GM13977 (cell line): ENCODE measurements around the gene MAML3.
A peak's percentile ranks its signal among the peaks of the same experiment; 100 is the strongest.

Experiments used
- DNase-seq: peaks from one replicate; pipeline ENCODE4 v3.0.0; 2012; ENCODE audit warnings: low spot score
- CTCF ChIP-seq: IDR thresholded peaks from 2 replicates; pipeline ENCODE4 v1.5.1; 2012; ENCODE audit warnings: mild to moderate bottlenecking, control low read depth; ENCODE audit not compliant: insufficient read depth; ENCODE audit errors: extremely low read depth, missing control alignments
- in situ Hi-C: fragments of 300-500 bp; cut with MboI; formaldehyde crosslinking; loops from one replicate; pipeline ENCODE4 v1.12.0; 2022; ENCODE audit warnings: low sequenced_read_pairs, low pct_unique_long_range_greater_than_20kb, mixed read lengths, inconsistent platforms; ENCODE audit not compliant: unreplicated experiment

The MAML3 gene

GRCh38 chr4:139907001-139907809 lies 246.8 kb downstream of the MAML3 start:
- DNase-seq: peak; percentile 23
- no peak for TF ChIP-seq CTCF
- in situ Hi-C loops: no loop called here

- no peak for DNase-seq
- TF ChIP-seq CTCF: no peak
- in situ Hi-C loops: no loop called here
Observed at GRCh38 chr4:139905489-139905888, 248.5 kb downstream of the MAML3 start.

GRCh38 chr4:139904406-139904805 lies 249.6 kb downstream of the MAML3 start:
- in situ Hi-C loops: no loop called here
- TF ChIP-seq CTCF: no peak
- DNase-seq: no peak

- no peak for DNase-seq
- no peak for TF ChIP-seq CTCF
- in situ Hi-C loops: no loop called here
Observed at GRCh38 chr4:139903845-139904244, 250.1 kb downstream of the MAML3 start.

- in situ Hi-C loops: no loop called here
- no peak for DNase-seq
- no peak for TF ChIP-seq CTCF
Observed at GRCh38 chr4:139902321-139903320, 251.4 kb downstream of the MAML3 start.

GRCh38 chr4:139901531-139902320 lies 252.3 kb downstream of the MAML3 start:
- no peak for TF ChIP-seq CTCF
- no peak for DNase-seq
- in situ Hi-C loops: no loop called here
